GM12878 (cell line): ENCODE data around the gene OR2AE1.

Source experiments
- ATF7 ChIP-seq: fragments of 450-650 bp; IDR thresholded peaks from 2 replicates; pipeline ENCODE4 v1.6.1; 2016; ENCODE audit warnings: low read depth, mild to moderate bottlenecking
- KLF5 ChIP-seq: fragments of 450-650 bp; IDR thresholded peaks from 2 replicates; pipeline ENCODE4 v1.6.1; 2014; ENCODE audit warnings: mild to moderate bottlenecking; ENCODE audit not compliant: partially characterized antibody
- POLR2AphosphoS5 ChIP-seq: IDR thresholded peaks from 2 replicates; pipeline ENCODE4 v1.6.1; 2011; ENCODE audit warnings: mild to moderate bottlenecking, low read length, inconsistent platforms

- TF ChIP-seq POLR2AphosphoS5 (no peak), KLF5 (no peak), ATF7 (no peak)
Observed at GRCh38 chr7:99840136-99840869, 36.5 kb downstream of the OR2AE1 start.
